Stomach (tissue), 4 donors: ENCODE data around the gene TBC1D5.

Experiments
- POLR2A ChIP-seq, 4 donors: fragments of 450-650 bp; IDR thresholded peaks; one replicate each; pipeline ENCODE4 v1.6.1; 2016; ENCODE audit warnings: antibody characterized with exemption in 4 of 4, control low read depth in 2 of 4, mild to moderate bottlenecking in 1 of 4, moderate library complexity in 1 of 4
- TF ChIP-seq, protein P1 (sequence below), 7 experiments: fragments of 450-650 bp in 4 of 7; fragments of 200-600 bp in 3 of 7; sonication (generic) in 3 of 7; IDR thresholded peaks; one replicate each; pipeline ENCODE4 v1.5.1; 2016 to 2019; ENCODE audit warnings: antibody characterized with exemption in 7 of 7, control low read depth in 2 of 7, mild to moderate bottlenecking in 1 of 7

DNA sequence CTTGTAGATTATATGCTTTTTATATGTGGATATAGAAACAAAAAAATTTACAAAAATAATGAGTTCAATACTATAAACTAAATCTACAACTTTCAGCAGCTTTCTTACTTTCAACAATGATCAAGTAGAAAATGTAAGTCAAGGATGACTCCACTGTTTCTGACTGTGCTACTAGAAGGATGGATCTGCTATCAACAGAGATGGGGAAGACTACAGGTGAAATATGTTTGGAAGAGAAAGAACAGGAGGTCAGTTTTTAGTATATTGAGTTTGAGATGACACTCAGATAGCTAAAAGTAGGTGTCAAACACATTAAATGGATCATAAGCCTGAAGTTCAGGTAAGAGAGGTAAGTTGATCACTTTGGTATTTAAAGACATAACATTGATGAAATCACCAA lies 107.5 kb downstream of the TBC1D5 start:
- TF ChIP-seq POLR2A (IDR thresholded peaks at IDR 0.05): no peak
- TF ChIP-seq, protein P1, sequence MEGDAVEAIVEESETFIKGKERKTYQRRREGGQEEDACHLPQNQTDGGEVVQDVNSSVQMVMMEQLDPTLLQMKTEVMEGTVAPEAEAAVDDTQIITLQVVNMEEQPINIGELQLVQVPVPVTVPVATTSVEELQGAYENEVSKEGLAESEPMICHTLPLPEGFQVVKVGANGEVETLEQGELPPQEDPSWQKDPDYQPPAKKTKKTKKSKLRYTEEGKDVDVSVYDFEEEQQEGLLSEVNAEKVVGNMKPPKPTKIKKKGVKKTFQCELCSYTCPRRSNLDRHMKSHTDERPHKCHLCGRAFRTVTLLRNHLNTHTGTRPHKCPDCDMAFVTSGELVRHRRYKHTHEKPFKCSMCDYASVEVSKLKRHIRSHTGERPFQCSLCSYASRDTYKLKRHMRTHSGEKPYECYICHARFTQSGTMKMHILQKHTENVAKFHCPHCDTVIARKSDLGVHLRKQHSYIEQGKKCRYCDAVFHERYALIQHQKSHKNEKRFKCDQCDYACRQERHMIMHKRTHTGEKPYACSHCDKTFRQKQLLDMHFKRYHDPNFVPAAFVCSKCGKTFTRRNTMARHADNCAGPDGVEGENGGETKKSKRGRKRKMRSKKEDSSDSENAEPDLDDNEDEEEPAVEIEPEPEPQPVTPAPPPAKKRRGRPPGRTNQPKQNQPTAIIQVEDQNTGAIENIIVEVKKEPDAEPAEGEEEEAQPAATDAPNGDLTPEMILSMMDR (IDR thresholded peaks at IDR 0.05): no peak
